Activated T-helper 2 cell treated with anti-CD3 and anti-CD28 coated beads, Interferon-gamma antibody, Interleukin-2, Interleukin-4, amounts not matched to agents 10 μg/mL and 5 μg/mL and 100 μg/mL, durations not matched to agents 14 hours and 24 hours and 36 hours (primary cell): Measurements from ENCODE around the gene WFDC8. TPM values are rescaled to one million over a fixed set of nuclear protein-coding genes. Genes with fewer than 3 reads are reported as not detected.
"Not testable (repeated sequence)": the region's sequence is repeated elsewhere in the genome, so short reads cannot be mapped to it uniquely, and the experiment has no call there.

Source experiments
- DNase-seq: peaks from one replicate; pipeline ENCODE4 v3.0.0; 2021; ENCODE audit warnings: low spot score
- H3K27ac Mint-ChIP-seq: one replicate; pipeline ENCODE4 v1.8.0; 2021; ENCODE audit warnings: mixed read lengths
- H3K27me3 Mint-ChIP-seq: one replicate; pipeline ENCODE4 v1.8.0; 2021; ENCODE audit warnings: low read depth, mixed read lengths
- H3K36me3 Mint-ChIP-seq: one replicate; pipeline ENCODE4 v1.8.0; 2021; ENCODE audit warnings: low read depth, mixed read lengths
- H3K4me1 Mint-ChIP-seq: one replicate; pipeline ENCODE4 v1.8.0; 2021; ENCODE audit warnings: low read depth, mixed read lengths
- H3K4me3 Mint-ChIP-seq: one replicate; pipeline ENCODE4 v1.8.0; 2021; ENCODE audit warnings: low read depth, mild to moderate bottlenecking, moderate library complexity, mixed read lengths
- H3K9me3 Mint-ChIP-seq: one replicate; pipeline ENCODE4 v1.8.0; 2021; ENCODE audit warnings: mixed read lengths
- intact Hi-C: fragments of 100-400 bp; cut with micrococcal nuclease; formaldehyde crosslinking; loops from one replicate; pipeline ENCODE4 v1.15.1; 2023
- total RNA-seq: library from RNA; stranded (reverse); gene quantifications from 2 replicates; pipeline ENCODE4 v1.2.3, GENCODE V29; 2022

The WFDC8 gene
- total RNA-seq, 1 donor from 2014 or later: not detected

- H3K4me1 Mint-ChIP-seq, DNase-seq, intact Hi-C loops, H3K4me3 Mint-ChIP-seq, H3K36me3 Mint-ChIP-seq, H3K9me3 Mint-ChIP-seq, H3K27ac Mint-ChIP-seq: not testable (repeated sequence)
- peaks cover 23% of the 10 kb centered on the region for H3K27me3 Mint-ChIP-seq
Measured at GRCh38 chr20:45584294-45584693, 5.2 kb upstream of the WFDC8 start.

GRCh38 chr20:45583502-45583901 lies 4.4 kb upstream of the WFDC8 start:
- no peak for DNase-seq
- H3K9me3 Mint-ChIP-seq: no peaks in the 10 kb centered on the region
- no peaks in the 10 kb centered on the region for H3K36me3 Mint-ChIP-seq
- peaks cover 21% of the 10 kb centered on the region for H3K27me3 Mint-ChIP-seq
- no peak overlapping the region for H3K4me3 Mint-ChIP-seq
- intact Hi-C loops: no loop called here
- no peak overlapping the region for H3K27ac Mint-ChIP-seq
- no peaks in the 10 kb centered on the region for H3K4me1 Mint-ChIP-seq

- no peak for DNase-seq
- no peaks in the 10 kb centered on the region for H3K36me3 Mint-ChIP-seq
- intact Hi-C loops: no loop called here
- no peak overlapping the region for H3K4me3 Mint-ChIP-seq
- H3K4me1 Mint-ChIP-seq: no peaks in the 10 kb centered on the region
- H3K27me3 Mint-ChIP-seq: peaks cover 23% of the 10 kb centered on the region
- no peak overlapping the region for H3K27ac Mint-ChIP-seq
- H3K9me3 Mint-ChIP-seq: no peaks in the 10 kb centered on the region
Measured at GRCh38 chr20:45581702-45582101, 2.6 kb upstream of the WFDC8 start.

- Mint-ChIP-seq H3K36me3 (no peaks in the 10 kb centered on the region), H3K4me1 (no peaks in the 10 kb centered on the region), H3K27me3 (peaks cover 23% of the 10 kb centered on the region), H3K9me3 (no peaks in the 10 kb centered on the region), H3K27ac (no peak overlapping the region), H3K4me3 (no peak overlapping the region)
- intact Hi-C loops: no loop called here
- no peak for DNase-seq
Measured at GRCh38 chr20:45578231-45578630, 853 bp downstream of the WFDC8 start.

GRCh38 chr20:45576995-45577394 lies 2.1 kb downstream of the WFDC8 start:
- intact Hi-C loops: no loop called here
- no peak for DNase-seq
- no peak overlapping the region for H3K4me3 Mint-ChIP-seq
- no peak overlapping the region for H3K27ac Mint-ChIP-seq
- H3K4me1 Mint-ChIP-seq: no peaks in the 10 kb centered on the region
- H3K9me3 Mint-ChIP-seq: no peaks in the 10 kb centered on the region
- H3K36me3 Mint-ChIP-seq: no peaks in the 10 kb centered on the region
- H3K27me3 Mint-ChIP-seq: peaks cover 20% of the 10 kb centered on the region

GRCh38 chr20:45575931-45576330 lies 3.2 kb downstream of the WFDC8 start:
- Mint-ChIP-seq H3K4me3 (no peak overlapping the region), H3K27me3 (peaks cover 22% of the 10 kb centered on the region), H3K27ac (no peak overlapping the region), H3K36me3 (no peaks in the 10 kb centered on the region), H3K9me3 (no peaks in the 10 kb centered on the region), H3K4me1 (no peaks in the 10 kb centered on the region)
- no peak for DNase-seq
- intact Hi-C loops: no loop called here

DNA sequence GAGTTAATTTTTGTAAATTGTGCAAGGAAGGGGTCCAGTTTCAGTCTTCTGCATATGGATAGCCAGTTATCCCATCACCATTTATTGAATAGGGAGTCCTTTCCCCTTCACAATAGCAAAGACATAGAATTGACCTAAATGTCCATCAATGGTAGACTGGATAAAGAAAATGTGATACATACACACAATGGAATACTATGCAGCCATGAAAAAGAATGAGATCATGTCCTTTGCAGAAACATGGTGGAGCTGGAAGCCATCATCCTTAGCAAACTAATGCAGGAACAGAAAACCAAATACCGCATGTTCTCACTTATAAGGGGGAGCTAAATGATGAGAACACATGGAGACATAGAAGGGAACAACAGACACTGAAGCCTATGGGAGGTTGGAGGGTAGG lies 9.4 kb downstream of the WFDC8 start:
- H3K27me3 Mint-ChIP-seq, H3K27ac Mint-ChIP-seq, DNase-seq, H3K9me3 Mint-ChIP-seq, H3K36me3 Mint-ChIP-seq, intact Hi-C loops, H3K4me3 Mint-ChIP-seq, H3K4me1 Mint-ChIP-seq: not testable (repeated sequence)

GRCh38 chr20:45564760-45565276 lies 14.3 kb downstream of the WFDC8 start:
- no peak overlapping the region for H3K27ac Mint-ChIP-seq
- no peak overlapping the region for H3K4me3 Mint-ChIP-seq
- H3K4me1 Mint-ChIP-seq: no peaks in the 10 kb centered on the region
- DNase-seq: no peak
- intact Hi-C loops: no loop called here
- H3K36me3 Mint-ChIP-seq: no peaks in the 10 kb centered on the region
- peaks cover 13% of the 10 kb centered on the region for H3K27me3 Mint-ChIP-seq
- peaks cover 3% of the 10 kb centered on the region for H3K9me3 Mint-ChIP-seq

DNA sequence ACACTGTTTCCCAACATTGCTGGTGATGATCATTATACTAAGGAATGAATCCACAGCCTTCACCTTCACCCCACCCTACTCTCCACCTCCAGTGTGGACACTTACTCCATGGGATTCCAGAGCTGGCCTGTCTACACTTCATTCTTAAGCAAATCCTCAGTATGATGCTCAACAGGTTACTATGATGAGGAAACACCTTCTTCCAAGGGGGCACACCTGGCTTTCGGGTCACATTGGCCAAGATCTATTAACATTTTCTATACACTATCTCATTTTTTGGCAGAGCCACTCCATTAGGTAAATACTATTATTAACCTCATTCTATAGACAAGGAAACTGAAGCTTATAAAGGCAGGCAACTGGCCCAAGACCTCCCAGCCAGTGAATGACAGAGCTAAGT lies 23.9 kb downstream of the WFDC8 start:
- intact Hi-C loops: no loop called here
- Mint-ChIP-seq H3K4me3 (no peak overlapping the region), H3K27ac (no peak overlapping the region), H3K27me3 (peaks cover 12% of the 10 kb centered on the region), H3K4me1 (no peaks in the 10 kb centered on the region), H3K9me3 (no peaks in the 10 kb centered on the region), H3K36me3 (no peaks in the 10 kb centered on the region)
- no peak for DNase-seq

DNA sequence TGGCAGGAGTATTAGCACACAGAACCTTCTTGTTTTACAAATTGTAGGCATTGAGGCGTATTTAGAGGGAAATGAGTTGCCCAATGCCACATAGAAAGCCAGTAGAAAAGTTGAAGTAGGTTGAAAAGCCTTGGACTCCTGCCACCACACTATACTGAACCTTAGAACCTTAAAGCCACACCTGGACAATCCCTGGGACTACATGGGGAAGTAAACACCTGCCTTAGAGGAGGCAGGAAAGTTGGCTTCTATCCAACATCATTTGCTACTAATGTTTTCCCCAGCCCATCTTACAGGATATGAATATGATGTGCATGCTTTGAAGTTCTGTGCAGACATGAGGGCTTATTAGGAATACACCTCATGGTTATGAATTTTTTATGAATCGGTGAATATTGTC lies 26.6 kb downstream of the WFDC8 start:
- no peaks in the 10 kb centered on the region for H3K36me3 Mint-ChIP-seq
- H3K9me3 Mint-ChIP-seq: no peaks in the 10 kb centered on the region
- H3K27me3 Mint-ChIP-seq: peaks cover 17% of the 10 kb centered on the region
- H3K27ac Mint-ChIP-seq: no peak overlapping the region
- no peak for DNase-seq
- no peaks in the 10 kb centered on the region for H3K4me1 Mint-ChIP-seq
- H3K4me3 Mint-ChIP-seq: no peak overlapping the region
- intact Hi-C loops: no loop called here

DNA sequence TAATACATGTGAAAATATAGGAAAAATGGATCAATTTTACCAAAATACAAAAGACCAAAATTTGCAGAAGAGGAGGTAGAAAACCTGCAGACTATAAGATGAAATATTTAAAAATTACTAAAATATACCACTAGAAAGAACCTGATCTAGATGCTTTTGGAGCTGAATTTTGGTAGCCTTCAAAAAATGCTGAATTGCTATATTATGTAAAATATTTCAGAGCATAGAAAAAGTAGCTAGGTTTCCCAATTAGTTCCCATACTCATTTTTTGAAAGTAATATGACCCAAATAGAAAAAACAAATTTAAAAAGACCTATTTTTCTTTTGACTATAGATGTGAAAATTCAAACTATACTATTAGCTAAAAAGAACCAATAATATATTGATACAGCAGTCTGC lies 28.3 kb downstream of the WFDC8 start:
- Mint-ChIP-seq H3K36me3 (no peaks in the 10 kb centered on the region), H3K27ac (no peak overlapping the region), H3K4me1 (no peaks in the 10 kb centered on the region), H3K4me3 (no peak overlapping the region), H3K27me3 (peaks cover 17% of the 10 kb centered on the region), H3K9me3 (no peaks in the 10 kb centered on the region)
- no peak for DNase-seq
- intact Hi-C loops: no loop called here

DNA sequence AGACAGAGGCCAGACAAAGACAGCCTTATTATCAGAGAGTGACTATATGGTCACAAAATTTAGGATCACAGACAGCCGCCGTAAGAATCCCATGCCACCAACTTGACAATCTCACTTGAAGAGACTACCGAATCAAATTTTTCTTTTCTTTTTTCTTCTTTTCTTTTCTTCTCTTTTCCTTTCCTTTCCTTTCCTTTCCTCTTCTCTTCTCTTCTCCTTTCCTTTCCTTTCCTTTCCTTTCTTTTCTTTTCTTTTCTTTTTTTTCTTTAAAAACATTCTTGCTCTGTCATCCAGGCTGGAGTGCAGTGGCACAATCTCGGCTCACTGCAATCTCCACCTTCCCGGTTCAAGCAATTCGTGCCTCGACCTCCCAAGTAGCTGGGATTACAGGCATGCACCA lies 30.7 kb downstream of the WFDC8 start:
- Mint-ChIP-seq H3K4me1 (no peaks in the 10 kb centered on the region), H3K36me3 (no peaks in the 10 kb centered on the region), H3K4me3 (no peak overlapping the region), H3K27ac (no peak overlapping the region), H3K27me3 (peaks cover 23% of the 10 kb centered on the region), H3K9me3 (no peaks in the 10 kb centered on the region)
- intact Hi-C loops: no loop called here
- DNase-seq: no peak

DNA sequence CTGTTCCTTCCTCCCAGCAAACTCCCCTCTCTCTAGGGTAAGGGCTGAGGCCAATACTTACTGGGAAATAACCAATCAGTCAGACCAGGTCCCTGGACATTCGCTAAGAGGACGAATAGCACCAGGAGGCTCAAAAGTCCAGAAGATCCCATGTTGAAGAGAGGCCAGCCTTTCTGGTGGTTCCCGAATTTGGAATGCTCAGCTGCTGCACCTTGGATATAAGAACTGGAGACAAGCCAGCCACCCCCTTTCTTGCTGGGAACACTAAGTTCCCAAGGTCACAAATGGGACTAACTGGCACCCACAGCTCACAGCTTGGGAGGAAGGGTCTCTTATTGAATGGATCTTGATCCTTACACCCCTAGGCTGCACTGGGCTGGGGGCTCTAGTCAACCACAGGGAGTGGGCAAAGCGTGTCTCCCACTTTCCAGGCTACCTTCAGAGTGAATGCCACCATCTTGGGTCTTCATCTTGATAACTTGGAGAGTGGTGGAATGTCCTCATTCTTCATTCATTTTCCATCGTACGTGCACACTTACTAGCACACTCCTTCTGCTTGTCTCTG lies 31.8 kb downstream of the WFDC8 start, which contains the start of gene EPPIN:
Gene EPPIN, minus strand, starts transcription at position 196 of the 565 bp plus-strand sequence. Its CDS starts 44 bp downstream, at position 152.
- H3K27me3 Mint-ChIP-seq: peaks cover 22% of the 10 kb centered on the region
- no peak within 1 kb of the TSS for H3K4me3 Mint-ChIP-seq
- H3K36me3 Mint-ChIP-seq: no peaks in the 10 kb centered on the region
- intact Hi-C loops: loop anchor here (2.0 kb wide), 1 partner anchor 224 kb away; no protein-coding TSS in a partner anchor
- no peak within 1 kb of the TSS for H3K27ac Mint-ChIP-seq
- no peak for DNase-seq
- H3K9me3 Mint-ChIP-seq: no peaks in the 10 kb centered on the region
- no peaks in the 10 kb centered on the region for H3K4me1 Mint-ChIP-seq
